Gastrocnemius medialis (tissue), 4 donors: ENCODE results near the gene MEGF10.

Experiments
- CTCF ChIP-seq, 5 experiments: fragments of 450-650 bp in 3 of 5; fragments of 200-600 bp in 2 of 5; sonication (generic) in 2 of 5; IDR thresholded peaks in 4 of 5; conservative IDR thresholded peaks in 1 of 5; 1 replicate in 4 of 5; 2 replicates in 1 of 5; pipeline ENCODE4 v1.5.1; 2016 to 2019; ENCODE audit warnings: antibody characterized with exemption in 5 of 5, mild to moderate bottlenecking in 3 of 5, moderate library complexity in 3 of 5
- POLR2A ChIP-seq, 2 donors: fragments of 450-650 bp; IDR thresholded peaks; one replicate each; pipeline ENCODE4 v1.6.1; 2017; ENCODE audit warnings: antibody characterized with exemption in 2 of 2, mild to moderate bottlenecking in 2 of 2, moderate library complexity in 2 of 2

- TF ChIP-seq CTCF (IDR thresholded peaks at IDR 0.05 in 4 of 5, conservative IDR thresholded peaks at IDR 0.05 in 1 of 5) (no peak), POLR2A (IDR thresholded peaks at IDR 0.05) (no peak)
Observed at GRCh38 chr5:127419683-127420257, 129.2 kb downstream of the MEGF10 start.
